Measurements from ENCODE around the gene STRA6.

STRA6 gene

DNA sequence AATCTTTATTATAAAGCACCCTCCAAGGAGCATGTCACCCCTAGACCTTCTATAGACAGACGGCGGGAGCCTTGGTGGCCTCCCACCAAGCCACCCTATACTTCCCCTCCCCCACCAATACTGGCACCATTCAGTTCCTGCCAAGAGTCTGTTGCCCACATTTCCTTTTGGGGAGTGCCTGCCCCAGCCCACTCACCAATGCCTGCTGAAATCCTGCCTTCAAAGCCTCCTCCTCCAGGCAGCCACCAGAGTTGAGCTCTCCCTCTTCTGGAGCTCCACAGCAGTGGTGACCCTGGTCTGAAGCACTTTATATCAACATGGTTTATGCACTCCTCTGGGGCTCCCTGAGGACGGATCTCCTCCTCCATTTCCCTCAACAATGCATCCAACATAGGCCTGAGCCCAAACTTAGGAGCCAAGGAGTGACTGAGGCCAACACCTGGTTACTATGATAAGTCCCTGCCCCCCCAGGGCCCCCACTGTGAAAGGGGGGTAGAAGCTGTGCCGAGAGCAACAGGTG lies 42.3 kb upstream of the STRA6 start:
- TF ChIP-seq HDGF (IDR thresholded peaks at IDR 0.05; ENCODE audit: borderline replicate concordance) (no peak), BHLHE40 (IDR thresholded peaks at IDR 0.05; ENCODE audit: borderline replicate concordance) (no peak), SUZ12 (IDR thresholded peaks at IDR 0.05) (no peak), TARDBP (IDR thresholded peaks at IDR 0.05) (no peak), FOXK2 (IDR thresholded peaks at IDR 0.05) (no peak), ZNF384 (IDR thresholded peaks at IDR 0.05) (no peak), L3MBTL2 (conservative IDR thresholded peaks at IDR 0.05) (no peak), SP1 (IDR thresholded peaks at IDR 0.05) (no peak), NFRKB (IDR thresholded peaks at IDR 0.05) (no peak), FOXA1 (IDR thresholded peaks at IDR 0.05) (no peak)
- ChIA-PET POLR2A (no interaction called here), CTCF (no interaction called here)
- no peak for DNase-seq (ENCODE audit: extremely low spot score)

GRCh38 chr15:74243431-74243830 lies 40.8 kb upstream of the STRA6 start:
- ChIA-PET POLR2A (no interaction called here), CTCF (no interaction called here)
- no peak for DNase-seq (ENCODE audit: extremely low spot score)
- TF ChIP-seq NFRKB (IDR thresholded peaks at IDR 0.05) (no peak), BHLHE40 (IDR thresholded peaks at IDR 0.05; ENCODE audit: borderline replicate concordance) (no peak), SUZ12 (IDR thresholded peaks at IDR 0.05) (no peak), TARDBP (IDR thresholded peaks at IDR 0.05) (no peak), FOXA1 (IDR thresholded peaks at IDR 0.05) (no peak), FOXK2 (IDR thresholded peaks at IDR 0.05) (no peak), ELF4 (IDR thresholded peaks at IDR 0.05) (no peak), SP1 (IDR thresholded peaks at IDR 0.05) (no peak), L3MBTL2 (conservative IDR thresholded peaks at IDR 0.05) (no peak), ZNF384 (IDR thresholded peaks at IDR 0.05) (no peak), ARNT (IDR thresholded peaks at IDR 0.05) (no peak), HDGF (IDR thresholded peaks at IDR 0.05; ENCODE audit: borderline replicate concordance) (no peak), LEF1 (IDR thresholded peaks at IDR 0.05; ENCODE audit: borderline replicate concordance) (no peak)
- TF ChIP-seq, protein P1, sequence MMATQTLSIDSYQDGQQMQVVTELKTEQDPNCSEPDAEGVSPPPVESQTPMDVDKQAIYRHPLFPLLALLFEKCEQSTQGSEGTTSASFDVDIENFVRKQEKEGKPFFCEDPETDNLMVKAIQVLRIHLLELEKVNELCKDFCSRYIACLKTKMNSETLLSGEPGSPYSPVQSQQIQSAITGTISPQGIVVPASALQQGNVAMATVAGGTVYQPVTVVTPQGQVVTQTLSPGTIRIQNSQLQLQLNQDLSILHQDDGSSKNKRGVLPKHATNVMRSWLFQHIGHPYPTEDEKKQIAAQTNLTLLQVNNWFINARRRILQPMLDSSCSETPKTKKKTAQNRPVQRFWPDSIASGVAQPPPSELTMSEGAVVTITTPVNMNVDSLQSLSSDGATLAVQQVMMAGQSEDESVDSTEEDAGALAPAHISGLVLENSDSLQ (IDR thresholded peaks at IDR 0.05) = no peak

DNA sequence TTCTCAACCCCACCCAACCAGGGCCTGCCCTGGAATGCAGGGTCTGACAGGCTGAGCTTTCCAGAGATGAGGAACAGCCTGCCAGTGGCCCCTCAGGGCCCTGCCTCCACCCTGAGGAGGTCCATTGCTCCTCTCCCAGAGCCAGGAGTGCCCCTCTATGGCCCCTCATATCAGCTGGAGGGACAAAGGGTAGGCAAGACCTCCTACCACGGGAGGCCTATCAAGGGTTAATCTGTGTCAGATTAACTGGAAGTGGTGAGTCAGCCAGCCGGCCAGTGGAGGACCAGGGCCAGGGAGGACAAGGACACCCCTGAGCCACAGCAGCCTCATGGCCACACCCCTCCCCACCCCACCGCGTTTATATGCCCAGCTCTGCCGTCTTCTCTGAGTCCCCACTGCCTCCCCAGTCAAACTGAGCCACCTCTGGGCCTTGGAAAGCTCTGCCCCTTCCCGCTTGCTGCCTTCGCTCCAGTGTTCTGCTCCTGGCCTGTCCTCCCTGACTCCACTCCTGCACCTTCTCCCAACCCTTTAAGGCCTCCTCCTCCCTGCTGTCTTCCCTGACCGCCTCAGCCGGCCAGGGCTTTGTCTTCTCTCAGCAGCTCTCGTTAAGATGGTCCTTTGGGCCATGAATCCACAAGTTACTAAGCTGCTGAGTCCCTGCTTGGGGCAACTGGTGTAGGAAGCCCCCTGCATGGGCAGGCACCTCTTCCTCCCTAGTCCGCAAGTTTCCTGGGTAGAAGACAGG lies 40.0 kb upstream of the STRA6 start:
- TF ChIP-seq ARNT (IDR thresholded peaks at IDR 0.05) = no peak
- TF ChIP-seq SP1 (IDR thresholded peaks at IDR 0.05) = no peak
- TF ChIP-seq NFRKB (IDR thresholded peaks at IDR 0.05) = no peak
- ChIA-PET CTCF (interaction anchor here (1.2 kb wide), 1 partner anchor 65 kb away, joined by 4 read pairs; no protein-coding TSS in a partner anchor), POLR2A (interaction anchor here (1.1 kb wide), 1 partner anchor 12 kb away, joined by 3 read pairs; no protein-coding TSS in a partner anchor)
- no peak for DNase-seq (ENCODE audit: extremely low spot score)

DNA sequence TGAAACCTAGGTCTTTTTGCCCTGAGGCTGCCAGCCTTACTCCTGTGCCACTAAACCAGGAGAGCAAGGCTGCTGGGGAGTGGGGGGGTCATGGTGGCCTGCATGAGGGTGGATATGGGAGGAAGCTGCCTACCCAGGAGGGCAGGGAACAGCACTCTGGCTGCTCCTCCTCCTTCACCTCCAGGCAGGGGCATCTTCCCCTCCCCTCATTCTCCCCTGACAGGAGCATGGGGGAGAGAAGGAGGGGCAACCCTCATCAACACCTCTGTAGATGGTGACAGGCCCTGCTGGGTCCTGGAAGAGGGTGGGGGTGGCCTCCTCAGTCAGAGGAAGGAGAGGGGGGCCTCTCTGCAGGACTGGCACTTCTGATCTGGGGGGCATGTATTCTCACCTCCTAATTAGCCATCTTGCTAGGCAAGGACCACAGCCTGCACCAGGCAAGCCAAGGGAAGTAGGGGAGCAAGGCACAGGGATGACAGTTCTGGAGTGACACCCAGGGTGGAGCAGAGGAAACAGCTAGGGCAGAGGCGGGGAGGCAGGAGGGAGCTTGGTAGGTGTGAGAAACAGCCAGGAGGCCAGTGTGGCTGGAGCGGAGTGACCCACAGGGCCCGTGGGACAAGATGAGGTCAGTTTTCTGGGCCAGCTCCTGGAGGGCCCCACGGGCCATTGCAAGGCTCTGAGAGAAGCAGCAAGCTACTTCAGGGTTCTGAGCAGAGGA lies 38.5 kb upstream of the STRA6 start:
- DNase-seq (ENCODE audit: extremely low spot score) = no peak
- POLR2A ChIA-PET = no interaction called here
- no peak for TF ChIP-seq ARNT (IDR thresholded peaks at IDR 0.05)
- TF ChIP-seq FOXM1 (IDR thresholded peaks at IDR 0.05; ENCODE audit: borderline replicate concordance) = no peak
- TF ChIP-seq, protein P1 (IDR thresholded peaks at IDR 0.05) = no peak
- no peak for TF ChIP-seq BHLHE40 (IDR thresholded peaks at IDR 0.05; ENCODE audit: borderline replicate concordance)
- TF ChIP-seq TARDBP (IDR thresholded peaks at IDR 0.05) = no peak
- CTCF ChIA-PET = no interaction called here

GRCh38 chr15:74240002-74240568 lies 37.5 kb upstream of the STRA6 start:
- no peak for DNase-seq (ENCODE audit: extremely low spot score)

More at GRCh38 chr15:74240002-74240568, 37.5 kb upstream of the STRA6 start:
- ChIA-PET CTCF (no interaction called here), POLR2A (no interaction called here)
- TF ChIP-seq HDGF (IDR thresholded peaks at IDR 0.05; ENCODE audit: borderline replicate concordance) (no peak), FOXA1 (IDR thresholded peaks at IDR 0.05) (no peak), BHLHE40 (IDR thresholded peaks at IDR 0.05; ENCODE audit: borderline replicate concordance) (no peak), LEF1 (IDR thresholded peaks at IDR 0.05; ENCODE audit: borderline replicate concordance) (no peak), NFRKB (IDR thresholded peaks at IDR 0.05) (no peak), FOXM1 (IDR thresholded peaks at IDR 0.05; ENCODE audit: borderline replicate concordance) (no peak), ZNF384 (IDR thresholded peaks at IDR 0.05) (no peak), SP1 (IDR thresholded peaks at IDR 0.05) (no peak)
- TF ChIP-seq, protein P1 (IDR thresholded peaks at IDR 0.05) = no peak
